Inflammatory macrophage treated with lipopolysaccharide for 1 hour (primary cell): ENCODE results near the gene ELAVL1.
A peak's percentile ranks its signal among the peaks of the same experiment; 100 is the strongest.

ENCODE experiments used
- DNase-seq, 2 donors: peaks; one replicate each; pipeline ENCODE4 v3.0.0-alpha.2; 2020 to 2022

Gene ELAVL1

DNA sequence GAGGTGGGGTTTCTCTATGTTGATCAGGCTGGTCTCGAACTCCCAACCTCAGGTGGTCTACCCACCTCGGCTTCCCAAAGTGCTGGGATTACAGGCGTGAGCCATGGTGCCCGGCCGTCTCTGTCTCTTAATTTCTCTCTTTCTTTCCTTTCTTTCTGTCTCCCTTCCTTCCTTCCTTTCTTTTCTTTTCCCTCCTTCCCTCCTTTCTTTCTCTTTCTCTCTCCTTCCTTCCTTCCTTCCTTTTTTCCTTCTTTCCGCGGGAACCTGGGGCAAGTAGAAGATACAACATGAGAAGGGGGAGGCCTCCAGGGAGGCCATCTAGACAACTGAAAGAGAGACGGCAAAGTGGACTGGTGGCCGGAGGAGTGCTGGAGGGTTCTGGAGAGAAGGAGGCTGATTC, 15.2 kb upstream of the ELAVL1 start:
- DNase-seq: no peak

DNA sequence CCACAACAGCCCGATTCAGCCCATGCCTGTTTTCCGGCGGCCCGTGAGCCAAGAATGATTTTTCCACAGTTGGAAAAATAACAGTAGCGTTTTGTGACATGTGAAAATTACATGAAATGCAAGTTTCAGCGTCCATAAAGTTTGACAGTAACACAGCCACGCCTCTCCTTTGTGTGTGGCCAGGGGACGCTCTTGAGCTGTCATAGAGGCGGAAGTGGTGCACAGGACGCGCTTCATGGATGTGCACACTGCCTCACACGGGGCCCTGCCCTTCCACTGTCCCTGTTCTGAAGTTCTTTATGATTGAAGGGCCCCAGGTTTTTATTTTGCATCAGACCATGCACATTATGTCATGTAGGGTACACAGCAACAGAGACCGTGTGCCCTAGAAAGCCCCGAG, 12.4 kb upstream of the ELAVL1 start:
- peak; percentile 38 for DNase-seq

DNA sequence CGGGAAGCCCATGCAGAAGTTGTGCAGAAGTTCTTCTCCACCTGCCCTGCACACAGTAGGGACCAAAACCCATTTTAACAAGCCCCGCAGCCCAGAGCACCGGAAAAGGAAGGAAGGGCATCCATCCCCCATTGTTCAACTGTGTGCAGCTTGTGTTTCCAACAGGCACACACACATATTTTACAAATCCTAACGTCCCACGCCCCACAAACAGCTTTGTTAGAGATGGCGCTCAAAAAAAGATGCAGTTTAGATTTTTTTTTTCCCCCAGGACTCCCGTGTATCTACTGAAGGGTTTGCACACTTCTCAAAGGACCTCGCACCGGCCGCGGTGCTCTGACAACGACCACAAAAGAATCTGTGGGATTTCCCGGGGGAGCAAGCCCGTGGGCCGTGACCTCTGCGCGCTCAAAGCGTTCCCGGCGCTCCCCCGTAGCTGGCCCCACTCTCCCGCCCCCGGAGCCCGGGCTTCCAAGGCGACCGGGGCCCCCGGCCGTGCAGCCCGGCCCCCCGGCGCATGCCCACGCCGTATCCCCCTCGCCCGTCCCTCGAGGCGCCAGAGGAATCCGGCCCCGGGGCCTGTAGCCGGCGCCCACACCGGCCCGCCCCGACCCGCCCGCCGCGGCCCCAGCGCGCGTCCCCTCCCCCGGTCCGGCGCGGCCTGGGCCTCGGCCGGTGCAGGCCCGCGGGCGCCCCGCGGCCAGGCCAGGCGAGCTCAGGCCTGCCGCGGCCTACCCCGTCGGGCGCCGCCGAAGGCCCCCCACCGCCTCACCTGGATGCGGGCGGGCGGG, 523 bp downstream of the ELAVL1 start:
- peak; percentile 21 to 30 for DNase-seq

DNA sequence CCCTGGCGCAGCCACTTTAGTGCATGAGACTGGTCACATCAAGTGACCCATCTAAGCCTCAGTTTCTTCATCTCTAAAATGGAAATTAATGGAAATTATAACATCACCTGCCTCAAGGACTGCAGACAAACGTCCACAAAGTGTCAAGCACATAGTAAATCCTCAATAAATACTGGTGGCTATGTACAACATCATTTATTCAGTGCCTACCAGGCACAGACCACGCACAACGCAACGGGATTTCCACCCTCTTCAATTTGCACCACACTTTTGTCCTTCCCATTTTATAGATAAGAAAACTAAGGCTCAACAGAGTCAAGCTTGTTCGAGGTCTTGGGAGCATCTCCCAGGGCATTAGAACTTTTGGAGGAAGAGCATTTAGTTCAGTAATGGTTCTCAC, 1.4 kb downstream of the ELAVL1 start:
- DNase-seq: no peak

DNA sequence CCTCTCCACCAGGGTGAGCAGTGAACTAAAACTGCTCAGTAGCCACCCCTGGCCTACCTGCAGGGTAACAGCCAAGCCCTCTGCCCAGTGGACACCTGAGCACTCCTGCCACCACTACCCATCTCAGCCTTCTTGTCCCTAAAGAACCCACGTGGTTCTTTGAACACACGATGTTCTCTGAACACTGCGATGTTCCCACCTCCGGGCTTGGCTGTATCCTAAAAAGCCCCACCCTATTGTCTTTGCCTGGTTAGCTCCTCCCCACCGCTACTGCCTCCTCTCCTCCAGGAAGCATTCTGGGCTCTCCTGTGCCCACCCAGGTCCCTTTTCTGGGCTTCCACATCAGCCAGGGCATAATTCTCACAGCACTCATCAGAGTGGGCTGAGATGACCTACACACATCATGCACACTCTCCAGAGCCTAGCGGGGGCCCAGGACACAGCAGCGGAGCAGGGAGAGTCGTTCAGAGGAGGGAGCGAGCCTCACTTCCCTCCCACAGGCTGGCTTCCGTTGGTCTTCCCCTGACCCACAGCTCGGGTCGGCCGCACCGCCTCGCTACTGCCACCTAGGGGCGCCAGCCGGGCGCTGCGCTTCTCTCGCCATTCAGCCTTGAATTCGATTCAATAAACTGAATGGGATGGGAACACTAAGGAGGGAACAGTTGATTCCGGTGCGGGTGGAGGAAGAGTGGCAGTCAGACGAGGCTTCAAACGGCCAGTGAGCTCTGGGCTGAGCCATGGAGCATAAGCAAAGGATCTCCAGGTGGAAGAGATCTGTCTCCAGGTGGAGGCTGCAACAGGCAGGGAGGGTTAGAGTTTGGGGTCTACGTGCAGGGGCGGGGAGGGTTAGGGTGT, 3.2 kb downstream of the ELAVL1 start:
- peak; percentile 88 to 96 for DNase-seq

DNA sequence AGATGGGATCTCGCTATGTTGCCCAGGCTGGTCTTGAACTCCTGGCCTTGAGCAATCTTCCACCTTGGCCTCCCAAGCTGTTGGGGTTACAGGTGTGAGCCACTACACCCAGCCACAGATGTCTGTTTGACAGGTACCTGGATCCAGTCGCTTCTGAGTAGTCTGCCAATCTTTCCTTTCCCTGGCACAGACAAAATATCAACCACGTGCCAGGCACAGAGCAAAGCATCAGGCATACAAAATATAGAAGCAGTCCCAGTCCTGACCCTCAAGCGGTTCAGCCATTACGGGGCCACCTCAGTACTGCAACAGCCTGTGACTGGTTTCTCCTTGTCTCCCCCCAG, 3.8 kb downstream of the ELAVL1 start:
- no peak for DNase-seq

DNA sequence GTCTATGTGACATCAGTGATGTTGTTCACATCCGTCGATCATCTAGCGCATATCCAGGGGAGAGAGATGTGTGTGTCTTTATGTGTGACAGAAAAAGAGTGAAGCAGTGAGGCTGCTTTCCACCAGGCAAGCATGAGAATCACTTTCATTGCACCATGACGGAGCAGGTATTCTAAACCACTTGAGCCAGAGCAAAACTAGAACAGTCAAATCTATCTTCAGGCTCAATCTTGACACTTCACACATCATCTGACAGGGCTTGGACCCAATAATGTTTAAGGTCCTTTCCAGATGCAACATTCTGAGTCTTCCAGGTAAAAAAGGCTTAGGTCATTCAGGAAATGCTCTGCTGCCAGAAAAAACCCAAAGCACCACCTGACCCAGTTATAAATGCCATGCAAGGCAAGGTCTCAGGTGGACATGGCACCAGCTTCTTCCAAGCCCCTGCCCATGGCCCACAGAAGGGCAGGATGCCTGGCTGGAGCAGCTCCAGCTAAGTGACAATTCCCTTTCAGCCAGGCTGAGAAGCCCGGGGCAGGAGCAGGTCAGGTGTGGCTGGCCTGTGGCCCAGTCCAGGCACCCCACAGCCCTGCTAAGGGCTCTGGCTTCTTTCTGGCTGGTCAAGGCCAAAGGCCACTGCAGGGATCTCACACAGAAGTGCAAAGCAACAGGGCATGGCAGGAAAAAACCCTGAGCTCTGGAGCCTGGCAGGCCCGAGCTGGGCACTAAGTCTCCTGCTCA, 5.0 kb downstream of the ELAVL1 start:
- no peak for DNase-seq

DNA sequence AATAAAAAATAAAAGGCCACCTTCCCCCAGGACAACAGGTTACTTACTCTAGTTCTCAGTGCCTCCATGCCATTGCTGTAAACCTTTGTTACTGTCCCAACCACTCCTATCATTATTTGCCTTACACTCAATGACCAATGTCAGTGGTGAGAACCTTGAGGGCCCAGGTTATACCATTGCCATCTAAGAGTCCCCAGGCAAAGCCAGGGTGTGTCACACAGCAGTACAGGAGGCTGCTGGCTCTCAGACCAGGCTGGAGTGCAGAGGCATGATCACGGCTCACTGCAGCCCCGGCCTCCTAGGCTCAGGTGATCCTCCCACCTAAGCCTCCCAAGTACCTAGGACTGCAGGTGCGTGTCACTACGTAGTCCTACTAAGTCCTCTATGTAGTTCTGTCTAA, 6.1 kb downstream of the ELAVL1 start:
- no peak for DNase-seq

DNA sequence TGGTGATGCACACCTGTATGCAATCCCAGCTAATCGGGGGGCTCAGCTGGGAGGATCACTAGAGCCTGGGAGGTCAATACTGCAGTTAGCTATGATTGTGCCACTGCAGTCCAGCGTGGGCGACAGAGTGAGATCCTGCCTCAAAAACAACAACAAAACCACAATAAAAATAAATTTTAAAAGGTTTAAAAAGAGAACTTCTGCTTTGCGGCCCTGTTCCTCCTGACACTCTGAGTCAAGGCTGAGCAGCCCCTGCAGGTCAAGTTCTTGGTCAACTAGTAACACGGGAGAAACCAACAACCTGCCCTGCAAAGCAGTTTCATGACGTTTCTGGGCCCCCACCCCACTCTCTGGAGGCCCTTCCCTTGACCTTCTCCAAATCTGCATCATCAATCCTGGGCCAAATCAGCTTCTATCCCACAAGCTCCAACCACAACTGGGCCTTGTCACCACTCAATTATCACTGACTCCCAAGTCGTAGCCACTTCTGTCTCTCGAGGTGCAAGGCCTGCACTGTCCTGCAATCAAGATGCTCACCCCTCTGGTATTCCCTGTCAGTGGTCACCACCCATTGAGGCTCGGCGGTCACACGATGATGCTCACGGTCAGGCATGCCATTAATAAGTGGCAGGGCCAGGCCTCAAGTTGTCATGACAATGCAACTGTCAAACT, 7.5 kb downstream of the ELAVL1 start:
- DNase-seq: peak; percentile 28 to 33

DNA sequence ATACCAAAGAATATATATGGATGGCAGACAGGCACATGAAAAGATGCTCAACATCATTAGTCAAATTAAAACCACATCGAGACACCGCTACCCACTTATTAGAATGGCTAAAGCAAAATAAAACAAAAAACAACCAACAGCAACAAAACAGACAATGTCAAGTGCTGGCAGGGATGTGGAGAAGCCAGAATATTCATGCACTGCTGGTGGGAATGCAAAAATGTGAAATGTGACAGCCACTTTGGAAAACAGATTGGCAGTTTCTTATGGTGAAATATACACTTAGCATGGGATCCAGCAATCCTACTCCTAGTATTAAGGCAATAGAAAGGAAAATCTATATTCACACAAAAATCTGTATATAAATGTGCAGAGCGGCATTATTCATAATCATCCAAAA, 8.6 kb downstream of the ELAVL1 start:
- DNase-seq: no peak

DNA sequence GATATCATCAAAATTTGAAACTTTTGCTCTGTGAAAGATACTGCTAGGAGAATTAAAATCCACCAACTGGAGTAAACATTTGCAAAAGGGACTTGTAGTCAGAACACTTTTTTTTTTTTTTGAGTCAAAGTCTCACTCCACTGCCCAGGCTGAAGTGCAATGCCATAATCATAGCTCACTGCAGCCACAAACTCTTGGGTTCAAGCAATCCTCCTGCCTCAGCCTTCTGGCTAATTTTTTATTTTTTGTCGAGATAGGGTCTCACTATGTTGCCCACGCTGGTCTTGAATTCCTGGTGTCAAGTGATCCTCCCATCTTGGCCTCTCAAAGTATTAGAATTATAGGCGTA, 9.7 kb downstream of the ELAVL1 start:
- DNase-seq: no peak

DNA sequence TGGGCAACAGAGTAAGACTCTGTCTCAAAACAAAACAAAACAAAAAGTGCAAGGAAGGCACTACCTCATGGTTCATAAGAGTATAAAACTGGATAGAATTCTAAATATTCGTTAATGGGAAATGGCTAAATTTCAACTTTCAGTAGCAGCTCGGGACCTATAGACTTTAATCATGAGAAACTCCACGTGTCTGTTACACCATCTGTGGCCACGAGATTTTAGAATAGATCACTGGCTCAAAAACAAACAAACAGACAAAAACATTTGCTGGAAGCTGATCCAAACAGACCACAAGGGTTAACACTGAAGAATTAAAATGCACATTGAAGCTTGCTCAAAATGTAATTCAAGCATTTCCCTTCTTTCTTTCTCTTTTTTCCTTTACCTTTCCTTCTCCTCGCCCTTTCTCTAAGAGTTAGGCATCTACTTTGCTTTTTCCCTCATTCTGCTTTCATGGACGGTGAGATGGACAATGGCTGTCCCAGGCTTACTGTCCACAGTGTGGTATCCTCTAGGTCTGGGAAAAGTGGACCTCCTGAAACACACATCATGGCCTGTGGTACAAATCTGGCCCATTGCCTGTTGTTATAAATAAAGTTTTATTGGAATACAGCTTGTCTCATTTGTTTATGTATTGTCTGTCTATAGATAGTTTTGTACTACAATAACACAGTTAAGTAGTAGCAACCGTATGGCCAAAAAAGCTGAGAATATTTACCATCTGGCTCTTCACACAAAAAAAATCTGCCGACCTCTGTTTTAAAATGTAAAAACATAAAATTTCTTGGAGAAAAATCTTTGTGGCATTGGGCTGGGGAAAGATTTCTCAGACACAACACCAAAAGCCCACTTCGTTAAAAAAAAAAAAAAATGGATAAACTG, 10.3 kb downstream of the ELAVL1 start:
- no peak for DNase-seq

DNA sequence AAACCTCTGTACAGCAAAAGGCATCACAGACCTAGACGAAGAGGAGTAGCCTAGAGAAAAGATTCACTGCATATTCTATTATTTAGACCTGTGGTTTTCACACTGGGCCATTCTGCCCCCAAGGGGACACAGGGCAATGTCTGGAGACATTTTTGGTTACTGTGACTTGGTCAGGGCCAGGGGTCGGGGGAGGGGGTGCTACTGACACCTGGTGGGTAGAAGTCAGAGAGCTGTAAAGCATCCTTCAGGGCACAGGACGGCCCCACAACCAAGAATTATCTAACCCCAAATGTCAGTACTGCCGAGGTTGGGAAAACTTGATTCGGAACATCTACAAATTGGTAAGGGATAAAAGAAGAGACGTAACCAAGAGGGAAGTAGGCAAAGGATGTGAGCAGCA, 11.3 kb downstream of the ELAVL1 start:
- DNase-seq: no peak

DNA sequence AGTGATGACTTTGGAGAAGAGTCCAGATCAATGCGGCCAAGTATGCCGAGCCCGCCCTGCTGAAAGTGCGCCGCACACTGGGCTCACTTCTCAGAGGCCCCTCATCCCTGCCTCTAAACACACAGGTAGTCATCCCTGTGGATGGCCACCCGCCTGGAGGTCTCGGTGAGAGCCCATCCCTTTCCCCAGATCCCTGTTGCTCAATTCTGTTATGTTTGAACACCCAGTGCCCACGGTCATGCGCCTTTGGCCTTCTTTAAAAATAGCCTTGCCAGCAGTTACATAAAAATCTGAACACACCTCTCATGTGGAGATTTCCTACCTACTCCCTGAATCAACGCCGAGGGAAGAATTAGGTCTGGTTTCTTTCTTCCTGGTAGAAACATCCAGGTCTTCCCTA, 11.9 kb downstream of the ELAVL1 start:
- DNase-seq: no peak

DNA sequence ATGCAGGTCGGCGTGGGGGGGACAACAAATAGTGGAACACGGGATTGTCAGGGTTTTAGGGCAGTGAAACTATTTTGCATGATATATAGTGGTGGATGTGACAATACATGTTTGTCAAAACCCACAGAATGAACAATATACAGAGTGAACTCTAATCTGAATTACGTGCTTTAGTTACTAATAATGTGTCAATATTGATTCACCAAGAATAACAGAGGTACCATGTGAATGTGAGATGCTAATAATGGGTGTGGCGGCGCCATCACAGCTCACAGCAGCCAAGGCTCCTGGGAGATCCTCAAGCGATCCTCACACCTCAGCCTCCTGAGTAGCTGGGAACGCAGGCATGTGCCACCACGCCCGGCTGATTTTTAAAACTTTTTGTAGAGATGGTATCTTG, 12.9 kb downstream of the ELAVL1 start:
- no peak for DNase-seq

DNA sequence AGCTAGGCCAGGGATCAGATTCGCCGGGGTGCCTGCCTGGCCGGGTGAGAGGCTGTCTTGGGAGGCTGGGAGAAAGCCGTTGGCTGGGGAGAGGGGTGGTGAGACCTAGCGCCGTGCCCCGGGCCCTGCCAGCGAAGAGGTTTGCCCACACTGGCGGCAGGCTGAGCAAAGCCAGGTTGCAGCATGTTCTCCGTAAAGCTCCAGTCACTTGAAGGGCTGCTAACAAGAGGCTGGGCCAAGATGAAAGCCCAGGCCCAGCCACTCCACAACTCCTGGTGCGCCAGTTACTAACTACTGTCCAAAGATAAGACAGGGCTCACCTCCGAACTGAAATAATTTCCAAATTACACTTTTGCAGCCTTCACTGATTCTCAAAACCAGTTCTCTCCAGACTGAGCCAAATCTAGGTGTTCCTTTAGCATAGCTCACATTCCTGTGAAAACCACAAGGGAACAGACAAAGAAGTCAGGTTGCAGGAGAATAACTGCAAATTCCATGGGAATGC, 16.3 kb downstream of the ELAVL1 start:
- DNase-seq: no peak

DNA sequence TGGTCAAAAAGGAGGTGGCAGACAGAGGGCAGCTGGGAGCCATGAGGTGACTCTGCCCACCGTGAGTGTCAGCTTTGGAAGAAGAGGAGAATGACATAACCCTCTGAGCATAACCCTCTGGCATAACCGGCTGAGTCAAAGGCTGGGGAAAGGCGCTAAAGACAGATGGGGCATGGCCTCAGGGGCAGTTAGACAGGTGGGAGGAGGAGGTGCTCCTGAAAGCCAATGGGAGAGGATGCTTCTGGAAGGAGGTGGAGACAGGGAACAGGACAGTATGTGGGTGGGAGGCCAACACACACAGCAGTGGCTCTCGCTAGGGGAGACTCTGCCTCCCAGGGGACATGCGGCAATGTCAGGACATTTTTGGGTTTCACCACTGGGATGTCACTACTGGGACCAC, 17.1 kb downstream of the ELAVL1 start:
- no peak for DNase-seq

DNA sequence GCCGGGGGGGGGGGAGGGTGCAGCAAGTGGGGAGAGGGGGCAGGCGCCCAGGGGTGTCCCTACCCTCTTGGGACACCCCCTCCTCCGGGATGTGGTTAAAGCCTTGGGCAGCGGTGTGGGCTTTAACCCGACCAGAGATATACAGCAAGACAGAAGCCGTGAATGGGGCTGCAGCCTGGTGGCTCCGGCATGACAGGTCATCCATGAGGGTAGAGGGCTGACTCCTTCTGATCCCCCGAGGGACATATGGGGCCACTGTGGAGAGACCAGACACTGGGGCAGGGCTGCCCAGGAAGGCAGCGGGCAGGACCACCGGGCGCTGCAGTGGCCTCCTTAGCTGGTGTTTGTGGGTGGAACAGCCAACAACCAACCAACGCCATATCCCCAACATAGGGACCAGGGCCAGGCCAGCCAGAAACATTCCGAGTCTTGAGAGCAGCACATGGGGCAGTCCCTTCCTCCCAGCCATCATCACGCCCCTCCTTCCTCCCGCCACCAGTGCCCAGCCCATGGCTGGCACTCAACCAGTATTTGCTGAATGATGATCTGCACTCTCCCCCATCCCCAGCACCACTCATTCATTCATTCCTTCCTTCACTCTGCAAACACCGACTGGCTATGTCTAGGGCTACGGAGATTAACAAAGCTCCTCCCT, 18.2 kb downstream of the ELAVL1 start:
- DNase-seq: no peak

DNA sequence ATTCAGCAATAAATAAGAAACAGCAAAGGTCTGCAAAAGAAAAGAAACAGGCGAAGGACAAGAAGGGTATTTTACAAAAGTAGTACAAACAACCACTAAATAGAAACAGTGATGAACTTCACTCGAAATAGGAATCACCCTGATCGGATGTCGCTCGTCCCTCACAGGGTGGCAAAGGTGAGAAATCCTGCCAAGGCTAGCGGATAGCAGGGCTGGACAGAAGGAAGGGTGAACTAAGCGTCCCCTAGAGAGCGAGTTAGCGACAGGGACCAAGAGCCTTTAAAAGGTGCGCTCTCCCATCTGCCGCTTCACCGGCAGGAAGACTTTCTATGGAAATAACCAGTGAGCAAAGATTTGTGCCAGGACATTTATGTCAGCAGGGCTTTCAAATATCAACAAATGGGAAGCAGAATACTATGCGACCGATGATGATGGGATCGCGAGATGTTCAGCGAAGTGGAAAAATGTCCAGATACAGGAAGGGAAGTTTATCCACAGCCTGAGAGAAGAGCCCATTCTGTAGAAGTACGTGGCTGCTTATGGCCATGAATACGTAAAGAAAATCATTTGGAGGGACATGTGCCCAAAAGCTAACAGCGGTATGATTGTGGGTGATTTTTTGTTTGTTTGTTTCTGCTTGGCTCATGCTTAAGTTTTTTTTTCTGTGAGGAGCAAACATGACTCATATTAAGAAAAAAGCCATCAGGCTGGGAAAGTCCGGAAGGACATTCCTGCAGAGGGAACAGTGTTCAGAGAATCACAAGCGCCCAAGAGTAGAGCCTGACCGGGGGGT, 18.9 kb downstream of the ELAVL1 start:
- peak in 1 of 2 donors; percentile 20 for DNase-seq

DNA sequence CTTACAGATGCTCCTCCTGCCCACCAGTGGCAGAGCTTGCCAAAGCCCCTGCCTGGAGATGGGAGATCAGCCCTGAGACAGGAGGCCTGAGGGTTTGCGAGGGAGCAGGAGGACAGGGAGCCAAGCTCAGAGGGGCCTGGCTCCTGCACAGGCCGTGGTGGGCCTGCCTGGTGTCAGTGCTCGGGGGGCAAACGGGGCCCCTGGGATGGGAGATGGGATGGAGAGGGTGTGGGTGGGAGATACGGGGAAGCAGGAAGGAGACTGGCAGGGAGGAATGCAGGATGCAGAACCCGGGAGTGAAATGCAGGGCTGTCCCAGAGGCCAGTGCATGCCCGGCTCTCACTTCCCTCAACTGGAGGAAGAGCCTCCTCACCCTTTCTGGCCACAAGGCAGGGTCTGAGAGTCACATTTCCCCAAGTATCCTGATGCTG, 19.9 kb downstream of the ELAVL1 start:
- DNase-seq: no peak
